H9 (cell line): ENCODE data around the gene C3orf85. TPM values are rescaled to one million over a fixed set of nuclear protein-coding genes. Genes with fewer than 3 reads are reported as not detected.

Experiments used
- DNase-seq: peaks from one replicate; pipeline ENCODE4 v3.0.0-alpha.2; 2017
- H2AFZ ChIP-seq: one replicate; pipeline ENCODE4 v1.6.1; 2013; ENCODE audit warnings: mild to moderate bottlenecking, low read length, control low read depth, moderate library complexity
- H2AK5ac ChIP-seq: 2 replicates; pipeline ENCODE4 v1.6.1; 2013; ENCODE audit warnings: low read length, control low read depth, mixed read lengths; ENCODE audit not compliant: insufficient read length
- H2BK120ac ChIP-seq: one replicate; pipeline ENCODE4 v1.6.1; 2013; ENCODE audit warnings: low read depth, mild to moderate bottlenecking, low read length, control low read depth, inconsistent platforms; ENCODE audit not compliant: poor library complexity, severe bottlenecking
- H2BK12ac ChIP-seq: 2 replicates; pipeline ENCODE4 v1.6.1; 2013; ENCODE audit warnings: low read length, control low read depth, mixed read lengths, low read depth; ENCODE audit not compliant: insufficient read length
- H2BK15ac ChIP-seq: 2 replicates; pipeline ENCODE4 v1.6.1; 2013; ENCODE audit warnings: low read depth, low read length, control low read depth
- H2BK20ac ChIP-seq: one replicate; pipeline ENCODE4 v1.6.1; 2013; ENCODE audit warnings: low read depth, mild to moderate bottlenecking, low read length, control low read depth, inconsistent platforms; ENCODE audit not compliant: poor library complexity, severe bottlenecking
- H2BK5ac ChIP-seq: 2 replicates; pipeline ENCODE4 v1.6.1; 2013; ENCODE audit warnings: low read length, control low read depth, mixed read lengths; ENCODE audit not compliant: insufficient read length
- H3K14ac ChIP-seq: 2 replicates; pipeline ENCODE4 v1.6.1; 2013; ENCODE audit warnings: low read length, control low read depth; ENCODE audit not compliant: insufficient read depth
- H3K18ac ChIP-seq: 2 replicates; pipeline ENCODE4 v1.6.1; 2013; ENCODE audit warnings: low read depth, mild to moderate bottlenecking, mixed read lengths, low read length, control low read depth; ENCODE audit not compliant: insufficient read length
- H3K23ac ChIP-seq: 2 replicates; pipeline ENCODE4 v1.6.1; 2013; ENCODE audit warnings: low read length, control low read depth, mixed read lengths, low read depth; ENCODE audit not compliant: insufficient read length
- H3K23me2 ChIP-seq: 2 replicates; pipeline ENCODE4 v1.6.1; 2013; ENCODE audit warnings: low read depth, mild to moderate bottlenecking, mixed read lengths, low read length, control low read depth; ENCODE audit not compliant: insufficient read length, poor library complexity, severe bottlenecking
- H3K27ac ChIP-seq: 2 replicates; pipeline ENCODE4 v1.5.1; 2013; ENCODE audit warnings: low read length, control low read depth, mixed read lengths, low read depth; ENCODE audit not compliant: insufficient read length
- H3K27me3 ChIP-seq: 2 replicates; pipeline ENCODE4 v1.6.1; 2013; ENCODE audit warnings: low read length, control low read depth, inconsistent platforms; ENCODE audit not compliant: insufficient read depth
- H3K4ac ChIP-seq: 2 replicates; pipeline ENCODE4 v1.6.1; 2013; ENCODE audit warnings: low read depth, mild to moderate bottlenecking, control low read depth, inconsistent platforms, low read length, moderate library complexity
- H3K4me1 ChIP-seq: 2 replicates; pipeline ENCODE4 v1.6.1; 2013; ENCODE audit warnings: low read length, control low read depth, inconsistent platforms; ENCODE audit not compliant: insufficient read depth
- H3K4me2 ChIP-seq: 2 replicates; pipeline ENCODE4 v1.6.1; 2013; ENCODE audit warnings: low read length, control low read depth, mixed read lengths; ENCODE audit not compliant: insufficient read length, insufficient read depth
- H3K56ac ChIP-seq: 2 replicates; pipeline ENCODE4 v1.6.1; 2013; ENCODE audit warnings: low read depth, mild to moderate bottlenecking, mixed read lengths, low read length, control low read depth; ENCODE audit not compliant: insufficient read length
- H3K79me1 ChIP-seq: 2 replicates; pipeline ENCODE4 v1.6.1; 2013; ENCODE audit warnings: low read depth, mild to moderate bottlenecking, moderate library complexity, low read length, control low read depth, inconsistent platforms; ENCODE audit not compliant: insufficient read depth, poor library complexity, severe bottlenecking
- H3K79me2 ChIP-seq: 2 replicates; pipeline ENCODE4 v1.6.1; 2013; ENCODE audit warnings: low read length, control low read depth, inconsistent platforms; ENCODE audit not compliant: insufficient read depth
- H3K9ac ChIP-seq: 2 replicates; pipeline ENCODE4 v1.6.1; 2013; ENCODE audit warnings: low read length, control low read depth, mixed read lengths; ENCODE audit not compliant: insufficient read length; ENCODE audit errors: extremely low read depth
- H3K9me3 ChIP-seq: one replicate; pipeline ENCODE4 v1.6.1; 2013; ENCODE audit warnings: low read depth, low read length, inconsistent platforms; ENCODE audit not compliant: control insufficient read depth
- H3T11ph ChIP-seq: one replicate; pipeline ENCODE4 v1.6.1; 2013; ENCODE audit warnings: mild to moderate bottlenecking, low read length, control low read depth, inconsistent platforms
- H4K20me1 ChIP-seq: one replicate; pipeline ENCODE4 v1.6.1; 2013; ENCODE audit not compliant: control insufficient read depth, insufficient read length, insufficient read depth
- H4K5ac ChIP-seq: 2 replicates; pipeline ENCODE4 v1.6.1; 2013; ENCODE audit warnings: low read depth, mild to moderate bottlenecking, mixed read lengths, low read length, control low read depth; ENCODE audit not compliant: insufficient read length
- H4K8ac ChIP-seq: replicated peaks from 2 replicates; pipeline ENCODE4 v1.6.1; 2013; ENCODE audit warnings: low read length, control low read depth, mixed read lengths, low read depth; ENCODE audit not compliant: insufficient read length
- H4K91ac ChIP-seq: 2 replicates; pipeline ENCODE4 v1.6.1; 2013; ENCODE audit warnings: low read depth, mild to moderate bottlenecking, moderate library complexity, mixed read lengths, low read length, control low read depth; ENCODE audit not compliant: insufficient read length
- H3K27ac Mint-ChIP-seq, 3 experiments: 2 replicates in 2 of 3; 3 replicates in 1 of 3; pipeline ENCODE4 v1.8.0; 2020 to 2021; ENCODE audit warnings: mixed read lengths in 3 of 3, mild to moderate bottlenecking in 1 of 3, moderate library complexity in 1 of 3
- H3K27me3 Mint-ChIP-seq: 2 replicates; pipeline ENCODE4 v1.8.0; 2021; ENCODE audit warnings: low read depth, mild to moderate bottlenecking, moderate library complexity, mixed read lengths
- H3K36me3 Mint-ChIP-seq, 3 experiments: 2 replicates in 2 of 3; 3 replicates in 1 of 3; pipeline ENCODE4 v1.8.0; 2020 to 2021; ENCODE audit warnings: low read depth in 3 of 3, mixed read lengths in 3 of 3; ENCODE audit not compliant: insufficient read depth in 1 of 3
- H3K4me1 Mint-ChIP-seq, 2 experiments: 2 replicates each; pipeline ENCODE4 v1.8.0; 2020; ENCODE audit warnings: mixed read lengths in 2 of 2
- H3K4me3 Mint-ChIP-seq, 2 experiments: 2 replicates in 1 of 2; 3 replicates in 1 of 2; pipeline ENCODE4 v1.8.0; 2020 to 2021; ENCODE audit warnings: mild to moderate bottlenecking in 2 of 2, mixed read lengths in 2 of 2, moderate library complexity in 1 of 2
- H3K9me3 Mint-ChIP-seq, 2 experiments: 2 replicates in 1 of 2; 3 replicates in 1 of 2; pipeline ENCODE4 v1.8.0; 2020; ENCODE audit warnings: mild to moderate bottlenecking in 2 of 2, mixed read lengths in 2 of 2, moderate library complexity in 1 of 2
- CTCF ChIP-seq: fragments of 200-600 bp; sonication (generic); conservative IDR thresholded peaks from 3 replicates; pipeline ENCODE4 v1.8.0; 2021; ENCODE audit warnings: antibody characterized with exemption, mild to moderate bottlenecking
- WGBS: extraction: QIAGEN DNeasy Blood & Tissue Kit; methylation state at CpG from one replicate; pipeline ENCODE4 v1.1.7; 2013; ENCODE audit warnings: missing lambda C conversion rate, low lambda C conversion rate, mixed read lengths; ENCODE audit not compliant: insufficient read length; ENCODE audit errors: extremely low coverage; 5-methylcytosine and 5-hydroxymethylcytosine counted together
- total RNA-seq: library from RNA; stranded (reverse); gene quantifications from 2 replicates; pipeline ENCODE4 v1.2.1, GENCODE V29; 2021

Gene C3orf85
- total RNA-seq, 1 experiment from 2014 or later, result not detected

DNA sequence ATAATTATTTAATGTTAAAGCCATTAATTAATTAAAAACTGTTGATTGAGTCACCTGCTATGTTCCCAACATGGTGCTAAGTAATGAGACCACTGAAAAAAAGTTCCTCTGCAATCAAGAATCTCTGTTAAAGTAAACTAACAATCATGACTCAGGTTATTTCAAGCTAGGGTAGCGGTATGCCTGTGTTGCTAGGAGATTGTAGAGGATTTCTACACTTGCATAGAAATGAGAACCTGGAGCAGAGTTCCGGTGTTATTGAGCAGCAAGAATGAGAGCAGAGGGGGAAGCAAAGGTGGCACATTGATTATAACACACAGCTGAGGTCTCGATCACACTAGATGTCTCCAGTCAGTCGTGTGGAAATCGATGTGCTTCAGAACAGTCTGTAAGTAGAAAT is 41.4 kb downstream of the C3orf85 start:
- no peaks in the 10 kb centered on the region for H4K20me1 ChIP-seq
- H3K4me1 Mint-ChIP-seq, result peaks cover 0 to 4% of the 10 kb centered on the region in 2 experiments; a peak in 2 of 4 replicates
- WGBS, result no CpG with 5 or more reads among the region's 5 CpGs
- H2BK120ac ChIP-seq, result no peak overlapping the region
- H3K9me3 ChIP-seq, result no peaks in the 10 kb centered on the region
- no peak overlapping the region for H3K56ac ChIP-seq
- TF ChIP-seq CTCF, result no peak
- no peak overlapping the region for H3K4me2 ChIP-seq
- no peaks in the 10 kb centered on the region for H3K79me2 ChIP-seq
- H4K91ac ChIP-seq, result no peak overlapping the region
- H3K27ac ChIP-seq, result no peak overlapping the region
- no peak overlapping the region for H3K9ac ChIP-seq
- H2BK15ac ChIP-seq, result no peak overlapping the region
- no peaks in the 10 kb centered on the region for H3K4me1 ChIP-seq
- no peak overlapping the region for H2BK20ac ChIP-seq
- H3K27me3 Mint-ChIP-seq, result no peaks in the 10 kb centered on the region; the same call in 1 of the 2 replicates
- no peak overlapping the region for H3K4me3 Mint-ChIP-seq
- H3K23me2 ChIP-seq, result peaks cover 3% of the 10 kb centered on the region
- H4K5ac ChIP-seq, result no peak overlapping the region
- no peak overlapping the region for H2BK5ac ChIP-seq
- no peak overlapping the region for H3K27ac Mint-ChIP-seq
- no peaks in the 10 kb centered on the region for H3K36me3 Mint-ChIP-seq
- no peak overlapping the region for H3K14ac ChIP-seq
- H3K9me3 Mint-ChIP-seq, result no peaks in the 10 kb centered on the region; a peak in 1 of 5 replicates
- H3K4ac ChIP-seq, result no peak overlapping the region
- no peaks in the 10 kb centered on the region for H3K27me3 ChIP-seq
- H2AK5ac ChIP-seq, result no peak overlapping the region
- H3K79me1 ChIP-seq, result no peaks in the 10 kb centered on the region
- no peak overlapping the region for H4K8ac ChIP-seq
- no peak overlapping the region for H3K18ac ChIP-seq
- DNase-seq, result no peak
- no peak overlapping the region for H3K23ac ChIP-seq
- H2AFZ ChIP-seq, result no peak overlapping the region
- H2BK12ac ChIP-seq, result no peak overlapping the region
- no peak overlapping the region for H3T11ph ChIP-seq
